Colonic mucosa (tissue), 4 donors: ENCODE results near the gene PIK3R5. TPM values are rescaled to one million over a fixed set of nuclear protein-coding genes. Genes with fewer than 3 reads are reported as not detected.

Source experiments
- DNase-seq: peaks from one replicate; pipeline ENCODE4 v3.0.0-alpha.2; 2020
- H3K27ac ChIP-seq: fragments of 200-600 bp; one replicate; pipeline ENCODE4 v1.8.0; 2021
- H3K27me3 ChIP-seq: fragments of 200-600 bp; one replicate; pipeline ENCODE4 v1.8.0; 2021
- H3K36me3 ChIP-seq: fragments of 200-600 bp; one replicate; pipeline ENCODE4 v1.8.0; 2021
- H3K4me1 ChIP-seq: fragments of 200-600 bp; one replicate; pipeline ENCODE4 v1.8.0; 2021; ENCODE audit warnings: mild to moderate bottlenecking
- H3K4me3 ChIP-seq: fragments of 200-600 bp; one replicate; pipeline ENCODE4 v1.8.0; 2021
- H3K9ac ChIP-seq, 2 donors: one replicate each; pipeline ENCODE4 v1.7.0; 2013; ENCODE audit warnings: control low read depth in 2 of 2, low read depth in 2 of 2, low read length in 2 of 2
- H3K9me3 ChIP-seq: fragments of 200-600 bp; one replicate; pipeline ENCODE4 v1.8.0; 2021
- intact Hi-C: fragments of 100-400 bp; cut with DNase I; formaldehyde crosslinking; loops from one replicate; pipeline ENCODE4 v1.14.1; 2022
- total RNA-seq, 2 donors: library from RNA; stranded (reverse); fragmentation: NEBNext Ultra II Directional in 1 of 2; extraction: Animal tissue kit (Norgen Biotek cat#: 25700) in 1 of 2; gene quantifications; one replicate each; pipeline ENCODE4 v1.2.1, GENCODE V29; 2021
- TF ChIP-seq, protein P1 (sequence below): fragments of 200-600 bp; IDR thresholded peaks from one replicate; pipeline ENCODE4 v1.8.0; 2022; ENCODE audit warnings: antibody characterized with exemption, mild to moderate bottlenecking
- donor health status: healthy.
- donor health status: DM: no; HTN: no; CAD: no.
- donor health status: DM: no; HTN: no; CAD: no.

Gene PIK3R5
- total RNA-seq, 2 donors from 2014 or later, result 2.2 to 2.5 TPM

DNA sequence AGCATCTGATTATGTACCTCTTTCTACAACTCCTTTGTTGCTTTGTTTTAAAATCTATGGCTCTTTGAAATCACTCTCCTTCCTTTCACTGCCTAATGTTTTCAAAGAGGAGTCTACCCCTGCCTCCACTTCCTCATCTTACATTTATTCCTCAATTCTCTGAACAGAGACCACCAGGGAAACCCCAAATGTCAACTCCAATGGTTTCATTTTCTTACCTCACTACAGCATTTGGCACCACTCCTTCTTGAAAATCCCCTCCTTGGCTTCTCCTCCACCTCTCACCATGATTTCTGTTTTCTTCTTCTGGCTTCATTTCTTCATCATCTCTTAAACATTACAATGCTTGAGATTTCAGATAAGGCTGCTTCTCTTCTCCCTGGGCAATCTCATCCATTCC is 2.4 kb upstream of the PIK3R5 start:
- no peak overlapping the region for H3K4me3 ChIP-seq
- peaks cover 8% of the 10 kb centered on the region for H3K27me3 ChIP-seq
- no peaks in the 10 kb centered on the region for H3K9me3 ChIP-seq
- no peaks in the 10 kb centered on the region for H3K36me3 ChIP-seq
- H3K27ac ChIP-seq, result no peak overlapping the region
- no peak for DNase-seq
- H3K4me1 ChIP-seq, result no peaks in the 10 kb centered on the region
- H3K9ac ChIP-seq, result no peak overlapping the region
- TF ChIP-seq, protein P1, sequence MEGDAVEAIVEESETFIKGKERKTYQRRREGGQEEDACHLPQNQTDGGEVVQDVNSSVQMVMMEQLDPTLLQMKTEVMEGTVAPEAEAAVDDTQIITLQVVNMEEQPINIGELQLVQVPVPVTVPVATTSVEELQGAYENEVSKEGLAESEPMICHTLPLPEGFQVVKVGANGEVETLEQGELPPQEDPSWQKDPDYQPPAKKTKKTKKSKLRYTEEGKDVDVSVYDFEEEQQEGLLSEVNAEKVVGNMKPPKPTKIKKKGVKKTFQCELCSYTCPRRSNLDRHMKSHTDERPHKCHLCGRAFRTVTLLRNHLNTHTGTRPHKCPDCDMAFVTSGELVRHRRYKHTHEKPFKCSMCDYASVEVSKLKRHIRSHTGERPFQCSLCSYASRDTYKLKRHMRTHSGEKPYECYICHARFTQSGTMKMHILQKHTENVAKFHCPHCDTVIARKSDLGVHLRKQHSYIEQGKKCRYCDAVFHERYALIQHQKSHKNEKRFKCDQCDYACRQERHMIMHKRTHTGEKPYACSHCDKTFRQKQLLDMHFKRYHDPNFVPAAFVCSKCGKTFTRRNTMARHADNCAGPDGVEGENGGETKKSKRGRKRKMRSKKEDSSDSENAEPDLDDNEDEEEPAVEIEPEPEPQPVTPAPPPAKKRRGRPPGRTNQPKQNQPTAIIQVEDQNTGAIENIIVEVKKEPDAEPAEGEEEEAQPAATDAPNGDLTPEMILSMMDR, result no peak
- intact Hi-C loops, result no loop called here

- no peaks in the 10 kb centered on the region for H3K36me3 ChIP-seq
- no peaks in the 10 kb centered on the region for H3K4me1 ChIP-seq
- TF ChIP-seq, protein P1, result no peak
- intact Hi-C loops, result no loop called here
- no peak overlapping the region for H3K4me3 ChIP-seq
- H3K27me3 ChIP-seq, result peaks cover 8% of the 10 kb centered on the region
- no peak overlapping the region for H3K27ac ChIP-seq
- H3K9me3 ChIP-seq, result no peaks in the 10 kb centered on the region
- DNase-seq, result no peak
- H3K9ac ChIP-seq, result no peak overlapping the region
Measured at GRCh38 chr17:8966926-8967325, 1.4 kb upstream of the PIK3R5 start.

- Histone ChIP-seq H3K27me3 (peaks cover 8% of the 10 kb centered on the region), H3K4me1 (no peaks in the 10 kb centered on the region), H3K36me3 (no peaks in the 10 kb centered on the region), H3K27ac (peak overlapping the region; percentile 61), H3K9ac (peak overlapping the region in 1 of 2 donors; percentile 78), H3K9me3 (no peaks in the 10 kb centered on the region), H3K4me3 (peak overlapping the region; percentile 43)
- peak; percentile 36 for DNase-seq
- intact Hi-C loops, result no loop called here
- TF ChIP-seq, protein P1, result no peak
Measured at GRCh38 chr17:8964801-8965393, 610 bp downstream of the PIK3R5 start.

- Histone ChIP-seq H3K9ac (no peak overlapping the region), H3K36me3 (no peaks in the 10 kb centered on the region), H3K4me3 (no peak overlapping the region), H3K27ac (no peak overlapping the region), H3K9me3 (no peaks in the 10 kb centered on the region), H3K27me3 (peaks cover 8% of the 10 kb centered on the region), H3K4me1 (no peaks in the 10 kb centered on the region)
- DNase-seq, result no peak
- intact Hi-C loops, result no loop called here
- TF ChIP-seq, protein P1, result no peak
Measured at GRCh38 chr17:8963647-8964258, 1.8 kb downstream of the PIK3R5 start.

DNA sequence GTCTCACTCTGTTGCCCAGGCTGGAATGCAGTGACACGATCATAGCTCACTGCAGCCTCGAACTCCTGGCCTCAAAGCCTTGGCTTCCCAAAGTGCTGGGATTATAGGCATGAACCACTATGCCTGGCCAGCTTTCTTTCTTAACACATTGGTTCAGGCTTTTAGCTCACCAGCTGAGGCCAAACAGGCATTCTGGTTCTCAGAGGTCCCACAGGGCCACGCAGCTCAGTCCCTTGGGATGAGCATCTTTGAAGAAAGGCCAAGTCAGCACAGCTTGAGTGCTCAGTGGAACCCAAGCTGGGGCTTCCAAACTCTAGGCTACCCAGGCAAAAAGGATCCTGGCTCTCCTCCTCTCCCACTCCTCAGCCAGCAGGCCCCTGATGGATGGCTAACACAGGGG is 2.5 kb downstream of the PIK3R5 start:
- Histone ChIP-seq H3K9me3 (no peaks in the 10 kb centered on the region), H3K36me3 (no peaks in the 10 kb centered on the region), H3K4me3 (no peak overlapping the region), H3K27ac (no peak overlapping the region), H3K27me3 (peaks cover 8% of the 10 kb centered on the region), H3K9ac (no peak overlapping the region), H3K4me1 (no peaks in the 10 kb centered on the region)
- DNase-seq, result no peak
- intact Hi-C loops, result no loop called here
- TF ChIP-seq, protein P1, result no peak
